MM.1S (cell line): ENCODE data around the gene THBS3.

Experiments
- CTCF ChIP-seq: fragments of 300-600 bp; sonication (generic); IDR thresholded peaks from 2 replicates; pipeline ENCODE4 v1.5.1; 2016; ENCODE audit warnings: antibody characterized with exemption, low read length, mixed read lengths
- EZH2 ChIP-seq: fragments of 300-600 bp; sonication (generic); optimal IDR thresholded peaks from 2 replicates; pipeline ENCODE3; 2017; ENCODE audit warnings: low read depth, mild to moderate bottlenecking, antibody characterized with exemption, low read length, mixed read lengths
- EZH2phosphoT487 ChIP-seq: fragments of 300-600 bp; sonication (generic); IDR thresholded peaks from 2 replicates; pipeline ENCODE4 v1.6.1; 2018; ENCODE audit warnings: antibody characterized with exemption, low read length

- no peak for TF ChIP-seq EZH2
- no peak for TF ChIP-seq CTCF
- TF ChIP-seq EZH2phosphoT487, result no peak
Observed at GRCh38 chr1:155186794-155187455, 20.8 kb downstream of the THBS3 start.
